Stomach (tissue), 9 donors: ENCODE data around the gene FOXP3. TPM values are rescaled to one million over a fixed set of nuclear protein-coding genes. Genes with fewer than 3 reads are reported as not detected.

Source experiments
- DNase-seq, 2 donors: peaks; one replicate each; pipeline versions ENCODE4 v3.0.0 to v3.0.0-alpha.2; 2013 to 2019
- H3K27ac ChIP-seq, 5 donors: fragments of 200-600 bp in 4 of 5; sonication (generic) in 4 of 5; one replicate each; pipeline ENCODE4 v1.5.1; 2013 to 2019; ENCODE audit warnings: mild to moderate bottlenecking in 1 of 5, moderate library complexity in 1 of 5
- H3K27me3 ChIP-seq, 3 donors: fragments of 200-600 bp; sonication (generic); one replicate each; pipeline ENCODE4 v1.5.1; 2017 to 2019; ENCODE audit warnings: mixed run types in 1 of 3
- H3K36me3 ChIP-seq, 4 donors: fragments of 200-600 bp; sonication (generic); 1 replicate in 3 of 4; 2 replicates in 1 of 4; pipeline ENCODE4 v1.5.1; 2016 to 2019
- H3K4me1 ChIP-seq, 4 donors: fragments of 200-600 bp; sonication (generic); one replicate each; pipeline ENCODE4 v1.5.1; 2016 to 2019
- H3K4me3 ChIP-seq, 4 donors: fragments of 200-600 bp; sonication (generic) in 3 of 4; one replicate each; pipeline ENCODE4 v1.5.1; 2016 to 2019; ENCODE audit warnings: mild to moderate bottlenecking in 1 of 4
- H3K9me3 ChIP-seq, 4 donors: fragments of 200-600 bp; sonication (generic); one replicate each; pipeline ENCODE4 v1.5.1; 2016 to 2019
- CTCF ChIP-seq, 7 experiments: fragments of 450-650 bp in 4 of 7; fragments of 200-600 bp in 3 of 7; sonication (generic) in 3 of 7; IDR thresholded peaks; one replicate each; pipeline ENCODE4 v1.5.1; 2016 to 2019; ENCODE audit warnings: antibody characterized with exemption in 7 of 7, control low read depth in 2 of 7, mild to moderate bottlenecking in 1 of 7
- EP300 ChIP-seq: sonication (generic); formaldehyde crosslinking; IDR thresholded peaks from one replicate; pipeline ENCODE4 v1.6.1; 2017; ENCODE audit warnings: antibody characterized with exemption
- POLR2A ChIP-seq, 4 donors: fragments of 450-650 bp; IDR thresholded peaks; one replicate each; pipeline ENCODE4 v1.6.1; 2016; ENCODE audit warnings: antibody characterized with exemption in 4 of 4, control low read depth in 2 of 4, mild to moderate bottlenecking in 1 of 4, moderate library complexity in 1 of 4
- POLR2AphosphoS5 ChIP-seq, 3 donors: sonication (generic); formaldehyde crosslinking; IDR thresholded peaks; one replicate each; pipeline ENCODE4 v1.6.1; 2016; ENCODE audit warnings: antibody characterized with exemption in 3 of 3
- WGBS, 5 donors: extraction: QIAGEN DNeasy Blood & Tissue Kit in 3 of 5; methylation state at CpG; one replicate each; pipeline versions ENCODE4 v1.1.5 to v1.1.7; 2013 to 2018; 5-methylcytosine and 5-hydroxymethylcytosine counted together
- intact Hi-C: fragments of 100-400 bp; cut with DNase I; formaldehyde crosslinking; loops from one replicate; pipeline ENCODE4 v1.15.1; 2023; ENCODE audit warnings: low total_unique reads
- polyA plus RNA-seq, 3 donors: library from polyadenylated mRNA; stranded (reverse); fragments of 200-250 nt; gene quantifications; one replicate each; pipeline ENCODE4 v1.2.3, GENCODE V29; 2013
- total RNA-seq, 5 donors: library from RNA; depleted of rRNA; stranded (reverse); fragments of >200 nt; gene quantifications; one replicate each; pipeline versions ENCODE4 v1.1.0 to v1.2.3, GENCODE V29; 2014 to 2016
- donor health status: healthy with polysubstance abuse.
- donor health status: Bipolar disorder and iron deficiency.
- donor health status: healthy.

The FOXP3 gene
- total and polyA plus RNA-seq, 8 donors = 0.12 to 0.88 TPM; not detected in 6

- intact Hi-C loops = no loop called here
- H3K4me1 ChIP-seq = no peaks in the 10 kb centered on the region
- no peak overlapping the region for H3K4me3 ChIP-seq
- peaks cover 0 to 13% (median 9%) of the 10 kb centered on the region in 4 donors for H3K36me3 ChIP-seq
- WGBS, 5 donors = 66 to 80% (median 71%) methylated on average over 7 of the region's 7 CpGs
- no peak overlapping the region for H3K27ac ChIP-seq
- H3K9me3 ChIP-seq = no peaks in the 10 kb centered on the region
- H3K27me3 ChIP-seq = peaks cover 0 to 4% (median 0%) of the 10 kb centered on the region in 3 donors
- TF ChIP-seq POLR2AphosphoS5 (IDR thresholded peaks at IDR 0.05) (no peak), CTCF (IDR thresholded peaks at IDR 0.05) (no peak), EP300 (no peak), POLR2A (IDR thresholded peaks at IDR 0.05) (no peak)
- DNase-seq = no peak
Observed at GRCh38 chrX:49254639-49255038, 9.9 kb downstream of the FOXP3 start.

GRCh38 chrX:49251325-49251724 is 13.2 kb downstream of the FOXP3 start:
- Histone ChIP-seq H3K36me3 (peaks cover 0 to 44% (median 42%) of the 10 kb centered on the region in 4 donors), H3K4me1 (no peaks in the 10 kb centered on the region), H3K27ac (no peak overlapping the region), H3K27me3 (no peaks in the 10 kb centered on the region), H3K9me3 (no peaks in the 10 kb centered on the region), H3K4me3 (no peak overlapping the region)
- TF ChIP-seq POLR2AphosphoS5 (IDR thresholded peaks at IDR 0.05) = no peak
- TF ChIP-seq CTCF (IDR thresholded peaks at IDR 0.05) = no peak
- no peak for TF ChIP-seq EP300
- TF ChIP-seq POLR2A (IDR thresholded peaks at IDR 0.05) = no peak
- no peak for DNase-seq
- 82 to 97% (median 90%) methylated on average over 8 to 13 of the region's 13 CpGs for WGBS, 5 donors
- intact Hi-C loops = no loop called here

- H3K4me3 ChIP-seq = no peak overlapping the region
- H3K27ac ChIP-seq = no peak overlapping the region
- H3K4me1 ChIP-seq = no peaks in the 10 kb centered on the region
- DNase-seq = no peak
- no peaks in the 10 kb centered on the region for H3K9me3 ChIP-seq
- WGBS, 5 donors = 86 to 89% (median 87%) methylated on average over 8 to 9 of the region's 9 CpGs
- H3K27me3 ChIP-seq = no peaks in the 10 kb centered on the region
- peaks cover 0 to 52% (median 48%) of the 10 kb centered on the region in 4 donors for H3K36me3 ChIP-seq
- intact Hi-C loops = no loop called here
- TF ChIP-seq POLR2A (IDR thresholded peaks at IDR 0.05) (no peak), POLR2AphosphoS5 (IDR thresholded peaks at IDR 0.05) (no peak), CTCF (IDR thresholded peaks at IDR 0.05) (no peak), EP300 (no peak)
Observed at GRCh38 chrX:49250578-49250977, 13.9 kb downstream of the FOXP3 start.

- Histone ChIP-seq H3K36me3 (peaks cover 0 to 57% (median 53%) of the 10 kb centered on the region in 4 donors), H3K4me3 (no peak overlapping the region), H3K4me1 (no peaks in the 10 kb centered on the region), H3K9me3 (no peaks in the 10 kb centered on the region), H3K27ac (no peak overlapping the region), H3K27me3 (no peaks in the 10 kb centered on the region)
- no peak for DNase-seq
- intact Hi-C loops = no loop called here
- WGBS, 5 donors = 88 to 97% (median 92%) methylated on average over 2 to 13 of the region's 13 CpGs
- TF ChIP-seq POLR2AphosphoS5 (IDR thresholded peaks at IDR 0.05) (no peak), CTCF (IDR thresholded peaks at IDR 0.05) (no peak), EP300 (no peak), POLR2A (IDR thresholded peaks at IDR 0.05) (no peak)
Observed at GRCh38 chrX:49250066-49250465, 14.4 kb downstream of the FOXP3 start.
